ENCODE results near the gene MRPS7.

Gene MRPS7

GRCh38 chr17:75301502-75302206 is 40.0 kb downstream of the MRPS7 start:
- no peak for TF ChIP-seq ZBTB7A (IDR thresholded peaks at IDR 0.05; ENCODE audit: low read depth)
- TF ChIP-seq, protein P1, sequence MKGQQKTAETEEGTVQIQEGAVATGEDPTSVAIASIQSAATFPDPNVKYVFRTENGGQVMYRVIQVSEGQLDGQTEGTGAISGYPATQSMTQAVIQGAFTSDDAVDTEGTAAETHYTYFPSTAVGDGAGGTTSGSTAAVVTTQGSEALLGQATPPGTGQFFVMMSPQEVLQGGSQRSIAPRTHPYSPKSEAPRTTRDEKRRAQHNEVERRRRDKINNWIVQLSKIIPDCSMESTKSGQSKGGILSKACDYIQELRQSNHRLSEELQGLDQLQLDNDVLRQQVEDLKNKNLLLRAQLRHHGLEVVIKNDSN (IDR thresholded peaks at IDR 0.05): 0 out of 2 replicates have a peak, but pooled peaks have one; percentile 26

DNA sequence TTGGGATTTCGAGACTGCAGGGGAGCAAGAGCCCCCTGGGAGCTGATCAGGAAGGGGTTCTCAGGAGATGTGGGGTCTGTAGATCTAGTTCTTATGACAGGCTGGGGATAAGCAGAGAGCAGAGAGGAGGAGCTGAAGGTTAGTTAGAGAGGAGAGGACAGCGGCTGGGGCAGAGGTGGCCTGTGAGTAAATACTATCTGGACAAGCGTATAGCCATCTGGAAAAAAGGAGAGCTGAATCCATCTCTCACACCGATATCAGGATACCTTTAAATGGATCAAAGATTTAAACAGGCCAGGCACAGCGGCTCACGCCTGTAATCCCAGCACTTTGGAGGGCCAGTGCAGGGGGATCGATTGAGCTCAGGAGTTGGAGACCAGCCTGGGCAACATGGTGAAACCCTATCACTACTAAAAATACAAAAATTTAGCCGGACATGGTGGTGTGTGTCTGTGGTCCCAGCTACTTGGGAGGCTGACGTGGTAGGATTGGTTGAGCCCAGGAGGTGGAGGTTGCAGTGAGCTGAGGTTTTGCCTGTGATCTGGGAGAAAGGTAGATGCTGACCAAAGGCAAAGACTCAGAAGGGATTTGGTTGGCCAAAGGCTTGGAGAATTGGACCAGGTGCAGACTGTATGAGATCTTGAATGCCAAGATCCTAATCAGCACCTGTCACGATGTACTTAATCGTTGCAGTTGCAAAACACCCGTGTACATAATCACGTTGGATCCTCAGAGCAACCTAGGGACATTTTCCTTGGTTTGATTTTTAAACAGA is 46.5 kb downstream of the MRPS7 start:
- TF ChIP-seq TEAD4 (IDR thresholded peaks at IDR 0.05) (no peak), CREB1 (IDR thresholded peaks at IDR 0.05; ENCODE audit: low read depth) (no peak), MAX (IDR thresholded peaks at IDR 0.05) (no peak), FOXM1 (IDR thresholded peaks at IDR 0.05; ENCODE audit: borderline replicate concordance, low read depth) (no peak), EP300 (IDR thresholded peaks at IDR 0.05; ENCODE audit: borderline replicate concordance) (no peak), TCF12 (IDR thresholded peaks at IDR 0.05; ENCODE audit: low read depth) (no peak), ZBTB7A (IDR thresholded peaks at IDR 0.05; ENCODE audit: low read depth) (no peak), CEBPB (IDR thresholded peaks at IDR 0.05) (no peak), REST (IDR thresholded peaks at IDR 0.05; ENCODE audit: low read depth) (no peak), EGR1 (IDR thresholded peaks at IDR 0.05) (no peak), RAD21 (IDR thresholded peaks at IDR 0.05; ENCODE audit: low read depth) (no peak), NFIC (IDR thresholded peaks at IDR 0.05) (no peak)
- TF ChIP-seq, protein P1 (IDR thresholded peaks at IDR 0.05): no peak

GRCh38 chr17:75308732-75309629 is 47.3 kb downstream of the MRPS7 start:
- TF ChIP-seq NFIC (IDR thresholded peaks at IDR 0.05) (no peak), TAF1 (IDR thresholded peaks at IDR 0.05; ENCODE audit: low read depth) (no peak), YY1 (IDR thresholded peaks at IDR 0.05; ENCODE audit: low read depth) (no peak), TCF12 (IDR thresholded peaks at IDR 0.05; ENCODE audit: low read depth) (no peak), RAD21 (IDR thresholded peaks at IDR 0.05; ENCODE audit: low read depth) (no peak), TEAD4 (IDR thresholded peaks at IDR 0.05) (no peak), FOXM1 (IDR thresholded peaks at IDR 0.05; ENCODE audit: borderline replicate concordance, low read depth) (no peak), ZBTB7A (IDR thresholded peaks at IDR 0.05; ENCODE audit: low read depth) (no peak), CEBPB (IDR thresholded peaks at IDR 0.05) (no peak), EGR1 (IDR thresholded peaks at IDR 0.05) (no peak), MAX (IDR thresholded peaks at IDR 0.05) (no peak), EP300 (IDR thresholded peaks at IDR 0.05; ENCODE audit: borderline replicate concordance) (no peak), CREB1 (IDR thresholded peaks at IDR 0.05; ENCODE audit: low read depth) (no peak), REST (IDR thresholded peaks at IDR 0.05; ENCODE audit: low read depth) (no peak)
- TF ChIP-seq, protein P1 (IDR thresholded peaks at IDR 0.05): no peak

GRCh38 chr17:75313941-75314551 is 52.4 kb downstream of the MRPS7 start:
- TF ChIP-seq REST (IDR thresholded peaks at IDR 0.05; ENCODE audit: low read depth) (no peak), CEBPB (IDR thresholded peaks at IDR 0.05) (no peak), TAF1 (IDR thresholded peaks at IDR 0.05; ENCODE audit: low read depth) (no peak), RAD21 (IDR thresholded peaks at IDR 0.05; ENCODE audit: low read depth) (no peak), NFIC (IDR thresholded peaks at IDR 0.05) (no peak)
- TF ChIP-seq, protein P1 (IDR thresholded peaks at IDR 0.05): no peak
